GM12892 (cell line): Measurements from ENCODE around the gene NAA60.

Experiments
- POLR2A ChIP-seq: IDR thresholded peaks from 2 replicates; pipeline ENCODE4 v1.6.1; 2011; ENCODE audit warnings: low read depth, low read length, control low read depth
- POLR2AphosphoS5 ChIP-seq: IDR thresholded peaks from 2 replicates; pipeline ENCODE4 v1.6.1; 2011; ENCODE audit warnings: low read depth, low read length, control low read depth

GRCh38 chr16:3469736-3470135 is 26.3 kb downstream of the NAA60 start:
- TF ChIP-seq POLR2AphosphoS5 (no peak), POLR2A (no peak)
